K562 treated with DMSO at 1 percent for 12 hours (cell line): Measurements from ENCODE around the gene PGLYRP3. TPM values are rescaled to one million over a fixed set of nuclear protein-coding genes. Genes with fewer than 3 reads are reported as not detected.

Experiments
- total RNA-seq: library from RNA; unstranded; fragments of 300-600 nt; gene quantifications from 2 replicates; pipeline ENCODE4 v1.2.3, GENCODE V29; 2022; ENCODE audit not compliant: insufficient read depth

PGLYRP3 gene, protein sequence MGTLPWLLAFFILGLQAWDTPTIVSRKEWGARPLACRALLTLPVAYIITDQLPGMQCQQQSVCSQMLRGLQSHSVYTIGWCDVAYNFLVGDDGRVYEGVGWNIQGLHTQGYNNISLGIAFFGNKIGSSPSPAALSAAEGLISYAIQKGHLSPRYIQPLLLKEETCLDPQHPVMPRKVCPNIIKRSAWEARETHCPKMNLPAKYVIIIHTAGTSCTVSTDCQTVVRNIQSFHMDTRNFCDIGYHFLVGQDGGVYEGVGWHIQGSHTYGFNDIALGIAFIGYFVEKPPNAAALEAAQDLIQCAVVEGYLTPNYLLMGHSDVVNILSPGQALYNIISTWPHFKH
- total RNA-seq: not detected in 2 replicates

DNA sequence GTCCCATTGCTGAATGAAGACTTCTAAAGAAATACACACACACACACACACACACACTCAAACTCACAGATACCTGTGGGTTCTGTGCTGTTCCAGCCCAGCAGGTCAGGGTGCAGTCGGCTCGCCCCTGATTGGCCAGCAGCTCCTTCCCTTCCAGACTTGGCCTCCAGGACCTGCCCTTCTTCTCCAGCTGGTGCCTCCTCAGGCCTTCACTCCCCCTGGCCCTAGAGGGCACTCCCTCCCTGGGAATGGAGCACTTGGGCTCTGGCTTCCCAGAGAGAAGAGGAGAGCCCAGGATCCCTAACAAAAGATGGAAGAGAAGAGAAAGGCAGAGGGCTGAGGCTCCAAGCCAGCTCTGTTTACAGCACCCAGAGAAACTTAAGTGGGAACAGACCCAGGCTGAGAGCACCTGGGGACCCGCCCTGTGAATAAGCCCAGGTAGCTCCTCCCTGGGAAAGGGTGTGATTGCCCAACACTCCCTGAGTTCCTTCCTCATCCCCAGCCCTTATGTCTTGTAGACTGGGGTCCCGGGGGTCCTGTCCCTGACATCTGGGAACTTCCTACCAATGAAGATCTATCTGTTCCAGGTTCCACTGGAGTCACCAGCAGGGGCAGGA lies at the start of gene PGLYRP3:
Gene PGLYRP3 (minus strand): TSS at position 383 of the 617 bp plus-strand sequence. CDS start 2,287 bp downstream, outside the sequence.

DNA sequence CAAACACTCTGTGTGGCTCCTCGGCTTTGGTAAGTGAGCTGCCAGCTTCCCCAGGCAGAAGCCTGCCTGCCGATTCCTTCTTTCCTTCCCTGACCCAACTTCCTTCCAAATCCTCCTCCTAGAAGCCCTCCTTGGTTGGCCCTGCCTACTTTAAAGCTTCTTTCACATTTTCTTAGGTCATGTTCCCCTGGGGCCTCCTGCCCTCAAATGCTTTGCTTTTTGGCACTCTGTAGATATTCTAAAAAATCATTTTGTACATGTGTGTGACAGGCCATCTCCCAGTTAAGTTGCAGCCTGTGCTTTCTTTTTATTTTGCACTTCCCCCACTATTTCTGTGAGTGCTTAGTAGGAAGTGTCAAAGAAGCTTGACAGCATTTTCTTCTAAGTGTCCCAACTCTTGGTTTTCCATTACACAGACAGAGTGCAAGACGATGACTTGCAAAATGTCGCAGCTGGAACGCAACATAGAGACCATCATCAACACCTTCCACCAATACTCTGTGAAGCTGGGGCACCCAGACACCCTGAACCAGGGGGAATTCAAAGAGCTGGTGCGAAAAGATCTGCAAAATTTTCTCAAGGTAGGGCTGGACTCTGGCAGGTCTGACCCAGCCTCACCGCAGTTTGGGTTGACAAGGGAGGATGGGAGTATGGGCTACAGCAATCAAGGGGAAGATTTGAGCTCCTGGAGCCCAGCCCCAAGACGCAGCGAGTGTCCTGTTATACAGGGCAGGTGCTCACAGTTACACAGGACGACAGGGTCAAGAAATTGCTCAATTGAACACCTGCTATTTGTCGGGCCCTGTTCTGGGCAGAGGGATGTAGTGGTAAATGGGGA lies 45.3 kb upstream of the PGLYRP3 start, which contains the start of gene S100A9:
Gene S100A9 (plus strand): TSS at position 2 of the 838 bp plus-strand sequence. CDS start 430 bp downstream, at position 432.

DNA sequence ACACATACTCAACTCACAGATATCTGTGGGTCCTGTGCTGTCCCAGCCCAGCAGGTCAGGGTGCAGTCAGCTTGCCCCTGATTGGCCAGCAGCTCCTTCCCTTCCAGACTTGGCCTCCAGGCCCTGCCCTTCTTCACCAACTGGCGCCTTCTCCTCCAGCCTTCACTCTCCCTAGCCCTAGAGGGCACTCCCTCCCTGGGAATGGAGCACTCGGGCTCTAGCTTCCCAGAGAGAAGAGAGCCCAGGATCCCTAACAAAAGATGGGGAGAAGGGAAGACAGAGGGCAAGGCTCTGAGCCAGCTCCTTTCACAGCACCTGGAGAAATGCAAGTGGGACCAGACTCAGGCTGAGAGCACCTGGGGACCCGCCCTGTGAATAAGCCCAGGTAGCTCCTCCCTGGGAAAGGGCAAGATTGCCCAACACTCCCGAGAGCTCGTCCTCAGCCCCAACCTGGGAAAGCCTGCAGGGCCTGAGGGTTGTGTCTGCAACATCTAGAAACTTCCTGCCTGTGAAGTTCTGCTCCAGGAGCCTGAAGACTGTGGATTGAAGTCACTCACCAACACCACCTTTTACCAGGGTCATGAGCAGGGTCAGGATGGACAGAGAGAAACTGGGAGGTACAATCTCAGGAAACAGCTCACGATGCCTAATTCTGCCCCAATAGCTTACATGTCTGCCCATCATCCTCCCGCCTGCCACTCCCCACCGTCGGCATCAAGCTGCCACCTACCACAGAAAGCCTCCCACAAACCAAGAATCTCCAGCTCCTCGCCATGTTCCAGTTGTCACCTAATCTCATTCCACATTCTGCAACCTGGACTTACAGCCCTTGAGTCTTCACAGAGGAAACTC lies 36.0 kb upstream of the PGLYRP3 start, which contains the start of gene PGLYRP4:
Gene PGLYRP4 (minus strand): TSS at position 331 of the 852 bp plus-strand sequence. CDS start 909 bp downstream, outside the sequence.

DNA sequence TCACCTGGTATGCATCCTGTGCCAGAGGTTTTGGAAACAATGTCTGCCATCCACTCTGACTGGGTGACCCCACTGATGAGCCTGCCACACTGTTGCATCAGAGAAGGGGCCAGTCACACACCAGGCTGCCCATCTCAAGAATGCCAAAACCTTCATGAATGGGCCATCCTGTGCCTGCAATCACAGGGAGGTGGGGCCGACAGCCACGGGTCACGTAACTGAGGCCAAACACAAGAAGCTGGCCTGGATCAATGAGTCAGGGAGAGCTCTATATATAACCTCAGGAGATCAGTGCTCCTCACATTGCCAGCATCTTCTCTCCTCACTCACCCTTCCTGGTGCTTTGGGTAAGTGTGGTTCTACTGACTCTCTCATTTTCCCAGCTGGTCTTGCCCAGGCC lies 53.4 kb downstream of the PGLYRP3 start, which contains the start of gene LORICRIN:
Gene LORICRIN (plus strand): TSS at position 301 of the 400 bp plus-strand sequence. CDS start 1,263 bp downstream, outside the sequence.

Other genes with a start within 250 kb of the PGLYRP3 start
- not detected in 2 replicates for gene SPRR2B, start 241.3 kb downstream of the PGLYRP3 start, total RNA-seq
- not detected in 2 replicates for gene SPRR2E, start 218.4 kb downstream of the PGLYRP3 start, total RNA-seq
- gene SPRR2F, start 199.4 kb downstream of the PGLYRP3 start, total RNA-seq: not detected in 2 replicates
- not detected in 2 replicates for gene SPRR2G, start 162.1 kb downstream of the PGLYRP3 start, total RNA-seq
- gene LELP1, start 109.5 kb downstream of the PGLYRP3 start, total RNA-seq: not detected in 2 replicates
- gene PRR9, start 95.4 kb downstream of the PGLYRP3 start, total RNA-seq: 1.7 and 2.4 TPM in 2 replicates
- gene LORICRIN, start 53.3 kb downstream of the PGLYRP3 start, total RNA-seq: not detected in 2 replicates
- 4.4 and 4.9 TPM in 2 replicates for gene PGLYRP4, start 35.9 kb upstream of the PGLYRP3 start, total RNA-seq
- gene S100A9, start 44.9 kb upstream of the PGLYRP3 start, total RNA-seq: not detected in 2 replicates
- not detected in 2 replicates for gene S100A12, start 62.7 kb upstream of the PGLYRP3 start, total RNA-seq
- not detected in 2 replicates for gene S100A8, start 78.1 kb upstream of the PGLYRP3 start, total RNA-seq
- 0.22 TPM in 1 of 2 replicates, not detected in the other for gene S100A7A, start 103.6 kb upstream of the PGLYRP3 start, total RNA-seq
- not detected in 2 replicates for gene S100A7, start 147.7 kb upstream of the PGLYRP3 start, total RNA-seq
- 16.1 and 19.6 TPM in 2 replicates for gene S100A6, start 223.0 kb upstream of the PGLYRP3 start, total RNA-seq
- 4.4 TPM in 1 of 2 replicates, not detected in the other for gene S100A5, start 228.0 kb upstream of the PGLYRP3 start, total RNA-seq
- 5.3 and 10.6 TPM in 2 replicates for gene S100A4, start 232.9 kb upstream of the PGLYRP3 start, total RNA-seq
- gene S100A3, start 236.3 kb upstream of the PGLYRP3 start, total RNA-seq: not detected in 2 replicates